Hepatocyte (in vitro differentiated cells): ENCODE measurements around the gene CD27. TPM values are rescaled to one million over a fixed set of nuclear protein-coding genes. Genes with fewer than 3 reads are reported as not detected.

Experiments used
- DNase-seq: peaks from one replicate; pipeline ENCODE4 v3.0.0-alpha.2; 2016; ENCODE audit warnings: low spot score
- H2AFZ ChIP-seq: fragments of 200-600 bp; sonication (generic); 2 replicates; pipeline ENCODE4 v1.6.0; 2016; ENCODE audit warnings: antibody characterized with exemption, mild to moderate bottlenecking
- H3K27ac ChIP-seq: fragments of 200-600 bp; sonication (generic); 2 replicates; pipeline ENCODE4 v1.5.1; 2016; ENCODE audit warnings: mild to moderate bottlenecking
- H3K27me3 ChIP-seq: fragments of 200-600 bp; sonication (generic); 2 replicates; pipeline ENCODE4 v1.6.1; 2016
- H3K36me3 ChIP-seq: fragments of 200-600 bp; sonication (generic); replicated peaks from 2 replicates; pipeline ENCODE4 v1.5.1; 2016; ENCODE audit warnings: low read depth; ENCODE audit not compliant: insufficient read depth
- H3K4me1 ChIP-seq: fragments of 200-600 bp; sonication (generic); 2 replicates; pipeline ENCODE4 v1.5.1; 2016; ENCODE audit warnings: mild to moderate bottlenecking, moderate library complexity; ENCODE audit not compliant: insufficient read depth
- H3K4me2 ChIP-seq: fragments of 200-600 bp; sonication (generic); 2 replicates; pipeline ENCODE4 v1.6.0; 2016
- H3K4me3 ChIP-seq: fragments of 200-600 bp; sonication (generic); 2 replicates; pipeline ENCODE4 v1.5.1; 2016; ENCODE audit warnings: mild to moderate bottlenecking
- H3K79me2 ChIP-seq: fragments of 200-600 bp; sonication (generic); 2 replicates; pipeline ENCODE4 v1.6.0; 2017; ENCODE audit warnings: mild to moderate bottlenecking
- H3K9me2 ChIP-seq: fragments of 200-600 bp; sonication (generic); replicated peaks from 2 replicates; pipeline ENCODE4 v1.6.0; 2017; ENCODE audit warnings: mild to moderate bottlenecking; ENCODE audit not compliant: insufficient read depth
- H3K9me3 ChIP-seq: fragments of 200-600 bp; sonication (generic); 2 replicates; pipeline ENCODE4 v1.5.1; 2016; ENCODE audit warnings: low read depth, mild to moderate bottlenecking
- H4K20me1 ChIP-seq: fragments of 200-600 bp; sonication (generic); 2 replicates; pipeline ENCODE4 v1.6.0; 2016; ENCODE audit warnings: mild to moderate bottlenecking; ENCODE audit not compliant: insufficient read depth, poor library complexity, severe bottlenecking
- CTCF ChIP-seq: fragments of 200-600 bp; sonication (generic); IDR thresholded peaks from 2 replicates; pipeline ENCODE4 v1.5.1; 2016; ENCODE audit warnings: antibody characterized with exemption, mild to moderate bottlenecking; ENCODE audit not compliant: poor library complexity
- EZH2 ChIP-seq: fragments of 200-600 bp; sonication (generic); IDR thresholded peaks from 2 replicates; pipeline ENCODE4 v1.6.1; 2016; ENCODE audit warnings: antibody characterized with exemption, mild to moderate bottlenecking, borderline replicate concordance
- EZH2phosphoT487 ChIP-seq: fragments of 200-600 bp; sonication (generic); IDR thresholded peaks from one replicate; pipeline ENCODE4 v1.6.1; 2018; ENCODE audit warnings: antibody characterized with exemption, mild to moderate bottlenecking, low read depth, moderate library complexity; ENCODE audit not compliant: unreplicated experiment, severe bottlenecking
- WGBS: methylation state at CpG from one replicate; pipeline ENCODE4 v1.1.6; 2016; ENCODE audit warnings: low lambda C conversion rate; ENCODE audit errors: missing lambda C conversion rate; 5-methylcytosine and 5-hydroxymethylcytosine counted together
- polyA plus RNA-seq: library from polyadenylated mRNA; unstranded; fragments of >200 nt; fragmentation: Nextera tagmentation; extraction: Ambion mirVana; gene quantifications from 2 replicates; pipeline ENCODE4 v1.2.1, GENCODE V29; 2016
- total RNA-seq: library from RNA; depleted of rRNA; stranded (reverse); fragments of >200 nt; gene quantifications from 2 replicates; pipeline ENCODE4 v1.2.3, GENCODE V29; 2014

The CD27 gene
- total and polyA plus RNA-seq, 2 experiments from 2014 or later, result 0.15 TPM; not detected in 1

DNA sequence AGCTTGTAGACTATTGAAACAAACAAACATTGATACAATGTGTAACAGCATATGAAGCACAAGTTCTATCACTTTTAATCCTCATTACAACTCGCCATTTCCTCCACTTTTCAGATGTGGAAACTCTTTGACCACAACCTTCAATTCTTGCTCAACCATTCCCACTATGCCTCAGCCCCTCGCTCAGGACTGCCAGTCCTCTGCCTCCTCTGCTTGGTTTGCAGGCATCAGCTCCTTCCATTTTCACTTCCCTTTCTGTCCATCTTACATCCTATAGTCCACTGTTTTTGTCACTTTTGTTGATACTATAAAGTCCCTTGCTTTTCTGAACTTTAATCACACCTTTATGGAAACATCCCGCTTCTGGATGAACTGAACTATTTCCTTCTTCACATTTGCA lies 28.2 kb upstream of the CD27 start:
- Histone ChIP-seq H3K4me3 (no peak overlapping the region), H3K9me2 (no peaks in the 10 kb centered on the region), H3K4me2 (no peak overlapping the region), H3K79me2 (no peaks in the 10 kb centered on the region), H3K4me1 (peaks cover 4% of the 10 kb centered on the region), H3K9me3 (no peaks in the 10 kb centered on the region), H3K36me3 (no peaks in the 10 kb centered on the region), H2AFZ (no peak overlapping the region), H3K27me3 (no peaks in the 10 kb centered on the region), H4K20me1 (no peaks in the 10 kb centered on the region), H3K27ac (no peak overlapping the region)
- no peak for DNase-seq
- no peak for TF ChIP-seq EZH2phosphoT487
- TF ChIP-seq EZH2, result no peak
- TF ChIP-seq CTCF, result no peak
- 89% methylated on average over 3 of the region's 3 CpGs for WGBS

- Histone ChIP-seq H4K20me1 (no peaks in the 10 kb centered on the region), H3K9me3 (no peaks in the 10 kb centered on the region), H3K79me2 (no peaks in the 10 kb centered on the region), H2AFZ (no peak overlapping the region), H3K4me2 (no peak overlapping the region), H3K4me3 (no peak overlapping the region), H3K36me3 (no peaks in the 10 kb centered on the region), H3K27ac (no peak overlapping the region), H3K9me2 (no peaks in the 10 kb centered on the region), H3K27me3 (no peaks in the 10 kb centered on the region), H3K4me1 (peaks cover 4% of the 10 kb centered on the region)
- WGBS, result 86% methylated on average over 6 of the region's 6 CpGs
- no peak for TF ChIP-seq EZH2phosphoT487
- TF ChIP-seq CTCF, result no peak
- no peak for TF ChIP-seq EZH2
- DNase-seq, result no peak
Observed at GRCh38 chr12:6418796-6419195, 26.0 kb upstream of the CD27 start.

DNA sequence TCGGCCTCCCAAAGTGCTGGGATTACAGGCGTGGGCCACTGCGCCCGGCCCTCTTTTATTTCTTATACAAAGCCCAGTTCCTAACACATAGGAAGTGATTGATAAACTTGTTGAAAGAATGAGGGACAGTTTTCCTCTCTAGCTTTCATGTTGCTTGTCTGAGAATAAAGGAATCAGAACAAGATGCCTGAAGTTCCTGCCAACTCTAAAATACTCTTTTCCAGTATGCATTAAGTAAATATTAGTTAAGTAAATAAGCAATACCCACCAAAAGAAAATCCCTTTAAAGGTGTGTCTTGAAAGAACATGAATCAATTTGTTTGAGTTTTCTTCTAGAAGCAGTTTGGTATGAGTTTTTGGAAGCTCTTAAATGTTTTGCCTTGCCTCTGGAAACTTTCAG lies 24.4 kb upstream of the CD27 start:
- Histone ChIP-seq H3K9me2 (no peaks in the 10 kb centered on the region), H3K27me3 (no peaks in the 10 kb centered on the region), H3K36me3 (no peaks in the 10 kb centered on the region), H4K20me1 (no peaks in the 10 kb centered on the region), H3K4me2 (no peak overlapping the region), H3K79me2 (no peaks in the 10 kb centered on the region), H3K27ac (no peak overlapping the region), H3K4me3 (no peak overlapping the region), H2AFZ (no peak overlapping the region), H3K4me1 (peaks cover 4% of the 10 kb centered on the region), H3K9me3 (no peaks in the 10 kb centered on the region)
- TF ChIP-seq CTCF (no peak), EZH2phosphoT487 (no peak), EZH2 (no peak)
- no peak for DNase-seq
- WGBS, result 78% methylated on average over 4 of the region's 4 CpGs
